ENCODE data around the gene STAT1. TPM values are rescaled to one million over a fixed set of nuclear protein-coding genes. Genes with fewer than 3 reads are reported as not detected.

STAT1 gene
- total and polyA plus RNA-seq, 10 of the 15 experiments (the other 5 are each of a cell fraction or from before 2014, with no cell fraction given): 81.8 to 398 (median 307) TPM

DNA sequence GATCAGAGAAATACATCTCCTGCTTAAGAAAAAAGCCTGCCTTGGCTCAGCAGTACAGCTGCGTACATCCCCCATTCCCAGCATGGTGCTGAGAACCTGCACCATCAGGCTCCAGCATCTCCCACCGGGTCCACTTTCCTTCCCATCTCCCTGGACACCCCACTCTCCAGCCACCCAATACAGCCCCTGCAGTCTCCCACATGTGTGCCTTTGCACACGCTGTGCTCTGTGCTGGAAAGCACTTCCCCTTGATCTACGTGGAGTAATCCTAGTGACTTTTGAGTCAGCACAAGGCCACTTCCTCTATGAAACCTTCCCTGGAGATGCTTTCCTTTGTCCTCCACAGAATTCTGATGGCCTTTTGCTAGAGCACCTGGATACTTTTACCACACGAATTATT is 17.0 kb downstream of the STAT1 start (continued):
- TF ChIP-seq TCF12 (IDR thresholded peaks at IDR 0.05; ENCODE audit: low read depth, low read length): no peak
- no peak for TF ChIP-seq NRF1 (conservative IDR thresholded peaks at IDR 0.05; ENCODE audit: low read depth, low read length)
- no peak for TF ChIP-seq CHD2 (IDR thresholded peaks at IDR 0.05; ENCODE audit: borderline replicate concordance, low read depth, low read length)
- no peak for TF ChIP-seq CHD1 (IDR thresholded peaks at IDR 0.05; ENCODE audit: low read depth, low read length)
- TF ChIP-seq SREBF2 (IDR thresholded peaks at IDR 0.05; ENCODE audit: low read length): no peak
- TF ChIP-seq PAX5 (IDR thresholded peaks at IDR 0.05; ENCODE audit: borderline replicate concordance, low read depth, low read length): no peak
- no peak for TF ChIP-seq ZNF217 (IDR thresholded peaks at IDR 0.05)
- no peak for TF ChIP-seq CBX5 (IDR thresholded peaks at IDR 0.05; ENCODE audit: low read depth)
- TF ChIP-seq ETV6 (conservative IDR thresholded peaks at IDR 0.05 in 1 of 2, IDR thresholded peaks at IDR 0.05 in 1 of 2; ENCODE audit: borderline replicate concordance in 1 of 2, low read depth in 1 of 2): no peak
- TF ChIP-seq BRCA1 (IDR thresholded peaks at IDR 0.05; ENCODE audit: low read depth, low read length): no peak
- TF ChIP-seq, protein P1, sequence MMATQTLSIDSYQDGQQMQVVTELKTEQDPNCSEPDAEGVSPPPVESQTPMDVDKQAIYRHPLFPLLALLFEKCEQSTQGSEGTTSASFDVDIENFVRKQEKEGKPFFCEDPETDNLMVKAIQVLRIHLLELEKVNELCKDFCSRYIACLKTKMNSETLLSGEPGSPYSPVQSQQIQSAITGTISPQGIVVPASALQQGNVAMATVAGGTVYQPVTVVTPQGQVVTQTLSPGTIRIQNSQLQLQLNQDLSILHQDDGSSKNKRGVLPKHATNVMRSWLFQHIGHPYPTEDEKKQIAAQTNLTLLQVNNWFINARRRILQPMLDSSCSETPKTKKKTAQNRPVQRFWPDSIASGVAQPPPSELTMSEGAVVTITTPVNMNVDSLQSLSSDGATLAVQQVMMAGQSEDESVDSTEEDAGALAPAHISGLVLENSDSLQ (IDR thresholded peaks at IDR 0.05): no peak
- peak; percentile 65; the same call in 1 of the 2 replicates for TF ChIP-seq SPI1 (IDR thresholded peaks at IDR 0.05; ENCODE audit: borderline replicate concordance, insufficient read depth, low read depth, low read length)
- TF ChIP-seq E4F1 (IDR thresholded peaks at IDR 0.05; ENCODE audit: borderline replicate concordance, partially characterized antibody): no peak
- TF ChIP-seq TBL1XR1 (IDR thresholded peaks at IDR 0.05; ENCODE audit: low read depth, low read length): no peak
- no peak for TF ChIP-seq HDAC6 (IDR thresholded peaks at IDR 0.05; ENCODE audit: unreplicated experiment)
- no peak for TF ChIP-seq KDM1A (IDR thresholded peaks at IDR 0.05; ENCODE audit: borderline replicate concordance)
- TF ChIP-seq, protein P2, sequence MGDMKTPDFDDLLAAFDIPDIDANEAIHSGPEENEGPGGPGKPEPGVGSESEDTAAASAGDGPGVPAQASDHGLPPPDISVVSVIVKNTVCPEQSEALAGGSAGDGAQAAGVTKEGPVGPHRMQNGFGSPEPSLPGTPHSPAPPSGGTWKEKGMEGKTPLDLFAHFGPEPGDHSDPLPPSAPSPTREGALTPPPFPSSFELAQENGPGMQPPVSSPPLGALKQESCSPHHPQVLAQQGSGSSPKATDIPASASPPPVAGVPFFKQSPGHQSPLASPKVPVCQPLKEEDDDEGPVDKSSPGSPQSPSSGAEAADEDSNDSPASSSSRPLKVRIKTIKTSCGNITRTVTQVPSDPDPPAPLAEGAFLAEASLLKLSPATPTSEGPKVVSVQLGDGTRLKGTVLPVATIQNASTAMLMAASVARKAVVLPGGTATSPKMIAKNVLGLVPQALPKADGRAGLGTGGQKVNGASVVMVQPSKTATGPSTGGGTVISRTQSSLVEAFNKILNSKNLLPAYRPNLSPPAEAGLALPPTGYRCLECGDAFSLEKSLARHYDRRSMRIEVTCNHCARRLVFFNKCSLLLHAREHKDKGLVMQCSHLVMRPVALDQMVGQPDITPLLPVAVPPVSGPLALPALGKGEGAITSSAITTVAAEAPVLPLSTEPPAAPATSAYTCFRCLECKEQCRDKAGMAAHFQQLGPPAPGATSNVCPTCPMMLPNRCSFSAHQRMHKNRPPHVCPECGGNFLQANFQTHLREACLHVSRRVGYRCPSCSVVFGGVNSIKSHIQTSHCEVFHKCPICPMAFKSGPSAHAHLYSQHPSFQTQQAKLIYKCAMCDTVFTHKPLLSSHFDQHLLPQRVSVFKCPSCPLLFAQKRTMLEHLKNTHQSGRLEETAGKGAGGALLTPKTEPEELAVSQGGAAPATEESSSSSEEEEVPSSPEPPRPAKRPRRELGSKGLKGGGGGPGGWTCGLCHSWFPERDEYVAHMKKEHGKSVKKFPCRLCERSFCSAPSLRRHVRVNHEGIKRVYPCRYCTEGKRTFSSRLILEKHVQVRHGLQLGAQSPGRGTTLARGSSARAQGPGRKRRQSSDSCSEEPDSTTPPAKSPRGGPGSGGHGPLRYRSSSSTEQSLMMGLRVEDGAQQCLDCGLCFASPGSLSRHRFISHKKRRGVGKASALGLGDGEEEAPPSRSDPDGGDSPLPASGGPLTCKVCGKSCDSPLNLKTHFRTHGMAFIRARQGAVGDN (IDR thresholded peaks at IDR 0.05): no peak
- TF ChIP-seq MTA2 (IDR thresholded peaks at IDR 0.05; ENCODE audit: low read depth): no peak

All from GM12878 (cell line).